HG03108 (cell line): ENCODE data around the gene PRR30.

Source experiments
- ATAC-seq: cut with Tn5 transposase; IDR thresholded peaks from one replicate; pipeline ENCODE4 v1.9.1; 2021; ENCODE audit warnings: moderate library complexity; ENCODE audit not compliant: unreplicated experiment

The PRR30 gene

GRCh38 chr2:27155069-27155520 is 15.9 kb upstream of the PRR30 start:
- no peak for ATAC-seq

GRCh38 chr2:27154488-27154887 is 15.3 kb upstream of the PRR30 start:
- no peak for ATAC-seq

GRCh38 chr2:27152796-27153464 is 13.7 kb upstream of the PRR30 start:
- ATAC-seq: no peak

GRCh38 chr2:27152102-27152795 is 13.0 kb upstream of the PRR30 start:
- ATAC-seq: no peak

- no peak for ATAC-seq
Observed at GRCh38 chr2:27150639-27151230, 11.5 kb upstream of the PRR30 start.

GRCh38 chr2:27149570-27150405 is 10.6 kb upstream of the PRR30 start:
- ATAC-seq: no peak

GRCh38 chr2:27148801-27149439 is 9.7 kb upstream of the PRR30 start, which contains the start of gene TCF23:
TCF23 (plus strand) TSS chr2:27149004; CDS start chr2:27149134, 130 bp downstream.
- ATAC-seq: no peak

GRCh38 chr2:27147935-27148334 is 8.7 kb upstream of the PRR30 start:
- ATAC-seq: no peak

GRCh38 chr2:27145682-27146081 is 6.5 kb upstream of the PRR30 start:
- no peak for ATAC-seq

- ATAC-seq: no peak
Observed at GRCh38 chr2:27143285-27143684, 4.1 kb upstream of the PRR30 start.

GRCh38 chr2:27138111-27138510 is 1.1 kb downstream of the PRR30 start:
- no peak for ATAC-seq

GRCh38 chr2:27137322-27137935 is 1.8 kb downstream of the PRR30 start:
- no peak for ATAC-seq

- ATAC-seq: no peak
Observed at GRCh38 chr2:27136751-27137150, 2.5 kb downstream of the PRR30 start.

GRCh38 chr2:27135478-27135955 is 3.7 kb downstream of the PRR30 start:
- ATAC-seq: no peak

GRCh38 chr2:27134781-27135477 is 4.3 kb downstream of the PRR30 start:
- ATAC-seq: no peak

GRCh38 chr2:27133905-27134780 is 5.1 kb downstream of the PRR30 start, which contains the start of gene PREB:
PREB (minus strand) TSS chr2:27134636; CDS start chr2:27134421, 215 bp downstream.
- peak; percentile 78 for ATAC-seq

- no peak for ATAC-seq
Observed at GRCh38 chr2:27133195-27133875, 5.9 kb downstream of the PRR30 start.

- no peak for ATAC-seq
Observed at GRCh38 chr2:27131429-27131828, 7.8 kb downstream of the PRR30 start.
